ENCODE measurements around the gene SH3RF3. TPM values are rescaled to one million over a fixed set of nuclear protein-coding genes. Genes with fewer than 3 reads are reported as not detected.
A peak's percentile ranks its signal among the peaks of the same experiment; 100 is the strongest.

Gene SH3RF3
- total and polyA plus RNA-seq, 10 of the 15 experiments (the other 5 are each of a cell fraction or from before 2014, with no cell fraction given): 0.08 to 8.8 (median 2.3) TPM

GRCh38 chr2:109404681-109405080 lies 275.7 kb downstream of the SH3RF3 start:
- Histone ChIP-seq H3K9me3 (replicated peaks; ENCODE audit: control insufficient read depth, insufficient read depth, low read length) (no peaks in the 10 kb centered on the region), H4K20me1 (ENCODE audit: control insufficient read depth, insufficient read depth) (no peaks in the 10 kb centered on the region), H3K4me2 (ENCODE audit: control insufficient read depth, insufficient read depth) (no peak overlapping the region), H3K27ac (ENCODE audit: control insufficient read depth, insufficient read depth) (no peak overlapping the region), H3K27me3 (replicated peaks in 1 of 2; ENCODE audit: control insufficient read depth in 2 of 2, insufficient read depth in 2 of 2, low read length in 1 of 2) (no peaks in the 10 kb centered on the region), H2AFZ (ENCODE audit: control insufficient read depth, low read depth, low read length) (no peak overlapping the region), H3K9ac (ENCODE audit: control insufficient read depth, insufficient read depth, low read length) (no peak overlapping the region), H3K79me2 (ENCODE audit: control insufficient read depth, insufficient read depth, low read length) (no peaks in the 10 kb centered on the region), H3K4me1 (ENCODE audit: control insufficient read depth, insufficient read depth, low read length) (no peaks in the 10 kb centered on the region; the same call in 1 of the 2 replicates), H3K36me3 (ENCODE audit: control insufficient read depth in 2 of 2, insufficient read depth in 2 of 2, low read length in 1 of 2) (no peaks in the 10 kb centered on the region), H3K4me3 (no peak overlapping the region)
- SMC1A ChIA-PET (ENCODE audit: uncharacterized antibody, unreplicated experiment): no interaction called here
- no peak for ATAC-seq
- no peak for TF ChIP-seq PBX3 (IDR thresholded peaks at IDR 0.05; ENCODE audit: insufficient replicate concordance, low read depth, low read length)
- no peak for TF ChIP-seq PRDM15 (CRISPR knock-in tag; IDR thresholded peaks at IDR 0.05)
- TF ChIP-seq, protein P1, sequence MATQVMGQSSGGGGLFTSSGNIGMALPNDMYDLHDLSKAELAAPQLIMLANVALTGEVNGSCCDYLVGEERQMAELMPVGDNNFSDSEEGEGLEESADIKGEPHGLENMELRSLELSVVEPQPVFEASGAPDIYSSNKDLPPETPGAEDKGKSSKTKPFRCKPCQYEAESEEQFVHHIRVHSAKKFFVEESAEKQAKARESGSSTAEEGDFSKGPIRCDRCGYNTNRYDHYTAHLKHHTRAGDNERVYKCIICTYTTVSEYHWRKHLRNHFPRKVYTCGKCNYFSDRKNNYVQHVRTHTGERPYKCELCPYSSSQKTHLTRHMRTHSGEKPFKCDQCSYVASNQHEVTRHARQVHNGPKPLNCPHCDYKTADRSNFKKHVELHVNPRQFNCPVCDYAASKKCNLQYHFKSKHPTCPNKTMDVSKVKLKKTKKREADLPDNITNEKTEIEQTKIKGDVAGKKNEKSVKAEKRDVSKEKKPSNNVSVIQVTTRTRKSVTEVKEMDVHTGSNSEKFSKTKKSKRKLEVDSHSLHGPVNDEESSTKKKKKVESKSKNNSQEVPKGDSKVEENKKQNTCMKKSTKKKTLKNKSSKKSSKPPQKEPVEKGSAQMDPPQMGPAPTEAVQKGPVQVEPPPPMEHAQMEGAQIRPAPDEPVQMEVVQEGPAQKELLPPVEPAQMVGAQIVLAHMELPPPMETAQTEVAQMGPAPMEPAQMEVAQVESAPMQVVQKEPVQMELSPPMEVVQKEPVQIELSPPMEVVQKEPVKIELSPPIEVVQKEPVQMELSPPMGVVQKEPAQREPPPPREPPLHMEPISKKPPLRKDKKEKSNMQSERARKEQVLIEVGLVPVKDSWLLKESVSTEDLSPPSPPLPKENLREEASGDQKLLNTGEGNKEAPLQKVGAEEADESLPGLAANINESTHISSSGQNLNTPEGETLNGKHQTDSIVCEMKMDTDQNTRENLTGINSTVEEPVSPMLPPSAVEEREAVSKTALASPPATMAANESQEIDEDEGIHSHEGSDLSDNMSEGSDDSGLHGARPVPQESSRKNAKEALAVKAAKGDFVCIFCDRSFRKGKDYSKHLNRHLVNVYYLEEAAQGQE (IDR thresholded peaks at IDR 0.05; ENCODE audit: low read depth, low read length): peak; percentile 72; the same call in 1 of the 2 replicates
- no TSS peak for BruUV-seq (replicated peaks)
- FAIRE-seq: no peak
- CTCF ChIA-PET: no interaction called here
- no peak for DNase-seq (ENCODE audit: low read depth, low spot score)
- POLR2A ChIA-PET: no interaction called here
- intact Hi-C loops (cut with micrococcal nuclease; ENCODE audit: unreplicated experiment) (no loop called here), in situ Hi-C loops (cut with MboI) (loop anchor here (5.0 kb wide), 1 partner anchor 48 kb away; no protein-coding TSS in a partner anchor)
- RAD21 ChIA-PET (ENCODE audit: unreplicated experiment): no interaction called here
- 49% methylated on average over 6 of the region's 6 CpGs for WGBS (ENCODE audit: insufficient coverage, insufficient replicate concordance, low lambda C conversion rate, missing lambda C conversion rate)

All from GM12878 (cell line).